ENCODE results near the gene DGKG. TPM values are rescaled to one million over a fixed set of nuclear protein-coding genes. Genes with fewer than 3 reads are reported as not detected.

The DGKG gene
- polyA plus RNA-seq, 3 donors = 4.2 to 9.2 (median 4.3) TPM

DNA sequence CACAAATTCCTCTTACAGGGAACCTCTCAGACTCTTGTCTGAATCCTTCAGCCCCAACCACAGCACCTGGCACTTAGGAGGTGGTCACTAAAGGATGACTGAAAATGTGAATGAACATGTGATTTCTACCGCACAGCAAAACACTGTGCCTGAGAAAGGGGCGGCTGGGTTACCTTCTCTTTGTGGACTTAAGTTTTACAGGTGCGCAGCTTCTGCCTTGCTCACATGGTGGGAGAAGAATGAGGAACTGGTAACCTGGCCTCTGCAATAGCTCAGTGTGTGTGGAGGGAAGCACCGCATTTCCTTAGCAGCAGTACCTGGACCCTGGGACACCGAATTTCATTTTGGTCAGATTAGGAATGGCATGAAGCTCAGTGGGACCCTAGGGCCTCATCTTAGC, 243.3 kb downstream of the DGKG start:
- no peaks in the 10 kb centered on the region for H3K36me3 Mint-ChIP-seq
- H3K4me3 Mint-ChIP-seq = no peak overlapping the region
- H3K9ac ChIP-seq (ENCODE audit: insufficient read depth, low read length, poor library complexity, severe bottlenecking) = no peak overlapping the region
- no peaks in the 10 kb centered on the region for H4K20me1 ChIP-seq (ENCODE audit: insufficient read depth, low read length)
- TF ChIP-seq, protein P1, sequence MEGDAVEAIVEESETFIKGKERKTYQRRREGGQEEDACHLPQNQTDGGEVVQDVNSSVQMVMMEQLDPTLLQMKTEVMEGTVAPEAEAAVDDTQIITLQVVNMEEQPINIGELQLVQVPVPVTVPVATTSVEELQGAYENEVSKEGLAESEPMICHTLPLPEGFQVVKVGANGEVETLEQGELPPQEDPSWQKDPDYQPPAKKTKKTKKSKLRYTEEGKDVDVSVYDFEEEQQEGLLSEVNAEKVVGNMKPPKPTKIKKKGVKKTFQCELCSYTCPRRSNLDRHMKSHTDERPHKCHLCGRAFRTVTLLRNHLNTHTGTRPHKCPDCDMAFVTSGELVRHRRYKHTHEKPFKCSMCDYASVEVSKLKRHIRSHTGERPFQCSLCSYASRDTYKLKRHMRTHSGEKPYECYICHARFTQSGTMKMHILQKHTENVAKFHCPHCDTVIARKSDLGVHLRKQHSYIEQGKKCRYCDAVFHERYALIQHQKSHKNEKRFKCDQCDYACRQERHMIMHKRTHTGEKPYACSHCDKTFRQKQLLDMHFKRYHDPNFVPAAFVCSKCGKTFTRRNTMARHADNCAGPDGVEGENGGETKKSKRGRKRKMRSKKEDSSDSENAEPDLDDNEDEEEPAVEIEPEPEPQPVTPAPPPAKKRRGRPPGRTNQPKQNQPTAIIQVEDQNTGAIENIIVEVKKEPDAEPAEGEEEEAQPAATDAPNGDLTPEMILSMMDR (IDR thresholded peaks at IDR 0.05) = no peak
- H3K36me3 ChIP-seq (replicated peaks in 1 of 2; ENCODE audit: control insufficient read depth in 1 of 2, insufficient read depth in 2 of 2, low read length in 2 of 2) = no peaks in the 10 kb centered on the region
- intact Hi-C loops (cut with micrococcal nuclease) = loop anchor here in 1 of 2 donors (5.0 kb wide), 1 partner anchor 34 kb away; no protein-coding TSS in a partner anchor
- H3K4me1 Mint-ChIP-seq = peaks cover 2% of the 10 kb centered on the region
- H2AFZ ChIP-seq (ENCODE audit: insufficient read depth, low read depth, low read length, poor library complexity, severe bottlenecking) = no peak overlapping the region
- H3K27ac Mint-ChIP-seq = peak overlapping the region in 1 of 7 donors; percentile 43
- H3K4me1 ChIP-seq (ENCODE audit: control insufficient read depth in 1 of 2, insufficient read depth in 2 of 2, low read length in 2 of 2) = no peaks in the 10 kb centered on the region
- no peak overlapping the region for H3K4me2 ChIP-seq (replicated peaks; ENCODE audit: extremely low read depth, low read length, poor library complexity, severe bottlenecking)
- H3K79me2 ChIP-seq (ENCODE audit: insufficient read depth, low read length) = no peaks in the 10 kb centered on the region
- WGBS (ENCODE audit: insufficient coverage) = 100% methylated on average over 3 of the region's 5 CpGs
- H3K27ac ChIP-seq (ENCODE audit: low read depth in 1 of 2, low read length in 2 of 2) = no peak overlapping the region
- H3K27me3 Mint-ChIP-seq (ENCODE audit: low read depth in 3 of 3) = peaks cover 23 to 31% (median 26%) of the 10 kb centered on the region in 3 donors
- no peaks in the 10 kb centered on the region for H3K9me3 ChIP-seq (replicated peaks in 1 of 2; ENCODE audit: control insufficient read depth in 1 of 2, insufficient read depth in 1 of 2, low read length in 2 of 2)
- H3K9me3 Mint-ChIP-seq = no peaks in the 10 kb centered on the region
- peaks cover 5 to 12% of the 10 kb centered on the region in 2 donors for H3K27me3 ChIP-seq (ENCODE audit: control insufficient read depth in 2 of 2, insufficient read depth in 2 of 2, low read length in 2 of 2)
- no peak for DNase-seq
- no peak overlapping the region for H3K4me3 ChIP-seq (replicated peaks in 1 of 3; ENCODE audit: low read depth in 2 of 3, low read length in 3 of 3)

DNA sequence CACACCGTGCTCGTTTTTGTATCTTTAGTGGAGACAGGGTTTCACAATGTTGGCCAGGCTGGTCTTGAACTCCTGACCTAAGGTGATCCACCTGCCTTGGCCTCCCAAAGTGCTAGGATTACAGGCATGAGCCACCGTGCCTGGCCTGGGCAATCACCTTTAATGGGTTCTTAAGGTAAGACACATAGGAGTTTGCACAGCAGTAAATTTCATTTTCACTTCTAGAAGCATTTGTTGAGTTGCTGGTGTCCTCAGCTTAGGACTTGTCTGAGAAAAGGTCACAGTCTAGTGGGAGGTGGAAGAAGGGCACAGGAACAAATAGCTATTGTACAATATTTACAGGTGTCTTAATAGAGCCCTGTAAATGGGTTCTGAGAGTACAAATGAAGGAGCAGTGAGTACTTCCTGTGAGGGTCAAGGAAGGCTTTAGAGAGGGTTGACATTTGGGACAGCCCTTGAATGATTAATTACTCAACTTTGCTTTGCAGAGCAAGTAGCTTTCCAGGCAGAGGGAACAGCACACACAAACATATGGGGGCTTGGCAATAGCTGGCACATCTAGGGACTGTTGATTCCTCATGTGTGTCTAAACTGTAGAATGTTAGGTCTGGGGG, 244.4 kb downstream of the DGKG start:
- Histone ChIP-seq H3K4me3 (replicated peaks in 1 of 3; ENCODE audit: low read depth in 2 of 3, low read length in 3 of 3) (no peak overlapping the region), H3K4me1 (ENCODE audit: control insufficient read depth in 1 of 2, insufficient read depth in 2 of 2, low read length in 2 of 2) (no peaks in the 10 kb centered on the region), H3K4me2 (replicated peaks; ENCODE audit: extremely low read depth, low read length, poor library complexity, severe bottlenecking) (no peak overlapping the region), H3K9ac (ENCODE audit: insufficient read depth, low read length, poor library complexity, severe bottlenecking) (no peak overlapping the region), H3K27me3 (ENCODE audit: control insufficient read depth in 2 of 2, insufficient read depth in 2 of 2, low read length in 2 of 2) (peaks cover 11 to 20% of the 10 kb centered on the region in 2 donors), H4K20me1 (ENCODE audit: insufficient read depth, low read length) (no peaks in the 10 kb centered on the region), H3K36me3 (replicated peaks in 1 of 2; ENCODE audit: control insufficient read depth in 1 of 2, insufficient read depth in 2 of 2, low read length in 2 of 2) (no peaks in the 10 kb centered on the region), H2AFZ (ENCODE audit: insufficient read depth, low read depth, low read length, poor library complexity, severe bottlenecking) (no peak overlapping the region), H3K79me2 (ENCODE audit: insufficient read depth, low read length) (no peaks in the 10 kb centered on the region), H3K27ac (ENCODE audit: low read depth in 1 of 2, low read length in 2 of 2) (no peak overlapping the region), H3K9me3 (replicated peaks in 1 of 2; ENCODE audit: control insufficient read depth in 1 of 2, insufficient read depth in 1 of 2, low read length in 2 of 2) (no peaks in the 10 kb centered on the region)
- Mint-ChIP-seq H3K27ac (no peak overlapping the region), H3K27me3 (ENCODE audit: low read depth in 3 of 3) (peaks cover 29 to 40% (median 36%) of the 10 kb centered on the region in 3 donors), H3K9me3 (no peaks in the 10 kb centered on the region), H3K4me3 (no peak overlapping the region), H3K36me3 (no peaks in the 10 kb centered on the region), H3K4me1 (peaks cover 2% of the 10 kb centered on the region)
- TF ChIP-seq, protein P1 (IDR thresholded peaks at IDR 0.05) = no peak
- intact Hi-C loops (cut with micrococcal nuclease) = loop anchor here in 1 of 2 donors (5.0 kb wide), 1 partner anchor 35 kb away; no protein-coding TSS in a partner anchor
- no peak for DNase-seq
- WGBS (ENCODE audit: insufficient coverage) = no CpG with 5 or more reads among the region's 3 CpGs
